CD4-positive, CD25-positive, alpha-beta regulatory T cell (primary cell): ENCODE measurements around the gene LDLRAD3. TPM values are rescaled to one million over a fixed set of nuclear protein-coding genes. Genes with fewer than 3 reads are reported as not detected.

Experiments
- ATAC-seq, 2 donors: fragments of 150-1000 bp; cut with Tn5 transposase; one replicate each; pipeline ENCODE4 v1.10.0; 2021; ENCODE audit warnings: low read depth in 2 of 2, moderate number of reproducible peaks in 2 of 2, moderate library complexity in 1 of 2
- DNase-seq, 3 donors: peaks; one replicate each; pipeline versions ENCODE4 v3.0.0 to v3.0.0-alpha.2; 2012 to 2022; ENCODE audit warnings: mixed read lengths in 1 of 3
- H3K27ac ChIP-seq: one replicate; pipeline ENCODE4 v1.7.0; 2013; ENCODE audit warnings: mild to moderate bottlenecking, low read length; ENCODE audit not compliant: insufficient read depth, poor library complexity, severe bottlenecking
- H3K27me3 ChIP-seq: one replicate; pipeline ENCODE4 v1.7.0; 2013; ENCODE audit warnings: low read length; ENCODE audit not compliant: control insufficient read depth, insufficient read depth
- H3K36me3 ChIP-seq: one replicate; pipeline ENCODE4 v1.7.0; 2013; ENCODE audit warnings: mild to moderate bottlenecking, low read length, moderate library complexity; ENCODE audit not compliant: control insufficient read depth, insufficient read depth
- H3K4me1 ChIP-seq: 2 replicates; pipeline ENCODE4 v1.7.0; 2013; ENCODE audit warnings: mild to moderate bottlenecking, low read length; ENCODE audit not compliant: insufficient read depth, control insufficient read depth, poor library complexity, severe bottlenecking
- H3K4me3 ChIP-seq: one replicate; pipeline ENCODE4 v1.7.0; 2013; ENCODE audit warnings: low read depth, mild to moderate bottlenecking, low read length, moderate library complexity
- H3K9me3 ChIP-seq, 2 experiments: 1 replicate in 1 of 2; 2 replicates in 1 of 2; pipeline ENCODE4 v1.7.0; 2013; ENCODE audit warnings: low read length in 2 of 2, mild to moderate bottlenecking in 1 of 2, moderate library complexity in 1 of 2; ENCODE audit not compliant: control insufficient read depth in 2 of 2
- H3K27ac Mint-ChIP-seq, 3 donors: one replicate each; pipeline ENCODE4 v1.8.0; 2020 to 2022; ENCODE audit warnings: mild to moderate bottlenecking in 3 of 3, mixed read lengths in 3 of 3, moderate library complexity in 2 of 3
- H3K27me3 Mint-ChIP-seq: one replicate; pipeline ENCODE4 v1.8.0; 2022; ENCODE audit warnings: mild to moderate bottlenecking, mixed read lengths
- H3K36me3 Mint-ChIP-seq: one replicate; pipeline ENCODE4 v1.8.0; 2020; ENCODE audit warnings: mixed read lengths
- H3K4me1 Mint-ChIP-seq, 4 donors: one replicate each; pipeline ENCODE4 v1.8.0; 2020 to 2022; ENCODE audit warnings: mixed read lengths in 4 of 4, mild to moderate bottlenecking in 1 of 4
- H3K4me3 Mint-ChIP-seq, 4 donors: one replicate each; pipeline ENCODE4 v1.8.0; 2020 to 2022; ENCODE audit warnings: mild to moderate bottlenecking in 4 of 4, mixed read lengths in 4 of 4, moderate library complexity in 3 of 4
- H3K9me3 Mint-ChIP-seq, 7 donors: one replicate each; pipeline ENCODE4 v1.8.0; 2020 to 2022; ENCODE audit warnings: mixed read lengths in 7 of 7, mild to moderate bottlenecking in 3 of 7, moderate library complexity in 2 of 7
- polyA plus RNA-seq, 4 donors: library from polyadenylated mRNA; unstranded; fragments of 300-500 nt; fragmentation: Illumina TruSeq; gene quantifications; one replicate each; pipeline ENCODE4 v1.2.3, GENCODE V29; 2021
- total RNA-seq: library from RNA; stranded (reverse); gene quantifications from one replicate; pipeline ENCODE4 v1.2.3, GENCODE V29; 2022

The LDLRAD3 gene
- total and polyA plus RNA-seq, 5 donors from 2014 or later = 0.06 TPM; not detected in 4

DNA sequence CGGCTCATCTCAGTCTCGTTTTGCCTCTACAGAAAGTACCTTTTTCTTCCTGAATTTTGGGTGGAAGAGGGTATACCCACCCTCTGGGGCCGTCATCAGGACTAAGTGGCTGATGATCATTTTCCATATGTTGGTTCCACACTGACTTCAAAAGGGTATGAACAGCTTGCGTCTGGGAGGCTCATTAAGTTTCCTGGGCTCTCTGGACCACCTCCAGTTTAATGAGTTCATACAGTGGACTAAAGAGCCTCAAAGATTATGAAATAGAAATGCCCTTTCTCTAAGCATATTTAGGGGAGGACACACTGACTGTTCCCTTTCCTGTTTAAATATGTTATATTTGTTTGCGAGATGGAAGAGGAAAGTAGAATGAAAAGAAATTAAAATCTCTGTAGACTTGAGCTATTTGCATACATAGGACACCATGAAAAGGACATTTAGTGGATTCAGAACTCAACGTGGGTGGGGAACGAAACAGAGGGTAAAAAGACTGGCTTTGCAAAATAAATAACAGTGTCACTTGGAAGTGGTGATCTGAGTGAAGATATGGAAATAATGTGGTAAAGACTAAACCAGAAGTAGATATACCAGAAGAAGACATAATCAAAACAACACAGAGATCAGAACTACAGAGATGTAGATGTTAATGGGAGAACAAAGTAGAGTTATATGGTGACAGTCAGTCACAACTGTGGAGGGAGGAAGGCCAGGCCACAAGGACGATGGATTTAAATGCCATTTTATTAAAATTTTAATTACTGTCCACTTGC, 18.7 kb downstream of the LDLRAD3 start:
- Histone ChIP-seq H3K27ac (no peak overlapping the region), H3K9me3 (no peaks in the 10 kb centered on the region), H3K36me3 (no peaks in the 10 kb centered on the region), H3K4me1 (no peaks in the 10 kb centered on the region), H3K27me3 (no peaks in the 10 kb centered on the region), H3K4me3 (no peak overlapping the region)
- H3K27me3 Mint-ChIP-seq = no peaks in the 10 kb centered on the region
- H3K4me1 Mint-ChIP-seq = no peaks in the 10 kb centered on the region
- ATAC-seq = no peak
- DNase-seq = no peak
- H3K4me3 Mint-ChIP-seq = no peak overlapping the region
- no peak overlapping the region for H3K27ac Mint-ChIP-seq
- H3K9me3 Mint-ChIP-seq = peaks cover 0 to 2% (median 0%) of the 10 kb centered on the region in 7 donors
- H3K36me3 Mint-ChIP-seq = no peaks in the 10 kb centered on the region

- Mint-ChIP-seq H3K27ac (peak overlapping the region in 1 of 3 donors; percentile 27), H3K4me3 (no peak overlapping the region), H3K9me3 (peaks cover 0 to 2% (median 0%) of the 10 kb centered on the region in 7 donors), H3K27me3 (no peaks in the 10 kb centered on the region), H3K4me1 (no peaks in the 10 kb centered on the region), H3K36me3 (no peaks in the 10 kb centered on the region)
- no peaks in the 10 kb centered on the region for H3K4me1 ChIP-seq
- DNase-seq (no peak), ATAC-seq (no peak)
- no peaks in the 10 kb centered on the region for H3K36me3 ChIP-seq
- H3K27me3 ChIP-seq = no peaks in the 10 kb centered on the region
- no peak overlapping the region for H3K27ac ChIP-seq
- H3K9me3 ChIP-seq = no peaks in the 10 kb centered on the region
- H3K4me3 ChIP-seq = no peak overlapping the region
Observed at GRCh38 chr11:35963911-35964310, 20.0 kb downstream of the LDLRAD3 start.

DNA sequence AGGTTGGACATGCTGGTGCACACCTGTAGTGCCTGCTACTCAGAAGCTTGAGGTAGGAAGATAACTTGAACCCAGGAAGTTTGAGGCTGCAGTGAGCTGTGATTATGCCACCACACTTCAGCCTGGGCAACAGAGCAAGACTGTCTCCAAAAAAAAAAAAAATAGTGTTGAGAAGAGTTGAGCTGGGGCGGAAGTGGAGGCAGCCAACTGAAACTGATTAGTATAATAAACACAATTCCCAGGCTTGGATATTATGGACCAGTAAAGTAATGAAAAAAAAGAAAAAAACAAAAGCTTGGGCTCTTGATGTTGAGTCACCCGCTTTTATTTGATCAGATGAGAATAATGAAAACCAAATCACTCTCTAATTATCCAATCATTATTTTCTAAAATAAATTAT, 21.0 kb downstream of the LDLRAD3 start:
- ATAC-seq (no peak), DNase-seq (no peak)
- H3K9me3 Mint-ChIP-seq = peaks cover 0 to 2% (median 0%) of the 10 kb centered on the region in 7 donors
- no peak overlapping the region for H3K4me3 Mint-ChIP-seq
- H3K36me3 ChIP-seq = no peaks in the 10 kb centered on the region
- H3K36me3 Mint-ChIP-seq = no peaks in the 10 kb centered on the region
- no peaks in the 10 kb centered on the region for H3K27me3 Mint-ChIP-seq
- no peaks in the 10 kb centered on the region for H3K9me3 ChIP-seq
- no peaks in the 10 kb centered on the region for H3K27me3 ChIP-seq
- no peak overlapping the region for H3K27ac ChIP-seq
- no peak overlapping the region for H3K4me3 ChIP-seq
- H3K4me1 ChIP-seq = no peaks in the 10 kb centered on the region
- no peak overlapping the region for H3K27ac Mint-ChIP-seq
- H3K4me1 Mint-ChIP-seq = no peaks in the 10 kb centered on the region

DNA sequence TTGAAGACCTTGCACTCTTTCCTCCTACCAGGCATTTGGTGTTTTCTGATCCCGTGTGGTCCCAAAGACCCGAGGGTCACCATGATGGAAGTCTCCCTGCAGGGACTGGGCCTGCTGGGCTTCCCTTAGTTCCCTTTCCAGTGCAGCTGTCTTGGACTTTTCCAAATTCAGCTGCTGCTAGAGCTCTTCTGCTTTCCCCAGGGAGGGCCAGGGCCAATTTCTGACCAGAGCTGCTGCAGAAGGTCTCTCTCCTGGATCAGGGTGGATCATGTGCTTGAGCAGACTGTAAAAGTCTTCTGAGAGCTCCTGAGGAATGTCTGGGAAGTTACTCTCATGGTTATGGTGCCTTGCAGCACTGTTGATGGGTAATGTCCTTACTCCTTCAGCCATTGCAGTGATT, 23.2 kb downstream of the LDLRAD3 start:
- H3K27ac ChIP-seq = no peak overlapping the region
- DNase-seq = no peak
- Mint-ChIP-seq H3K27me3 (no peaks in the 10 kb centered on the region), H3K27ac (no peak overlapping the region), H3K4me1 (no peaks in the 10 kb centered on the region), H3K4me3 (peak overlapping the region in 1 of 4 donors; percentile 28), H3K36me3 (no peaks in the 10 kb centered on the region), H3K9me3 (peaks cover 0 to 2% (median 0%) of the 10 kb centered on the region in 7 donors)
- no peaks in the 10 kb centered on the region for H3K4me1 ChIP-seq
- no peaks in the 10 kb centered on the region for H3K9me3 ChIP-seq
- no peaks in the 10 kb centered on the region for H3K36me3 ChIP-seq
- H3K4me3 ChIP-seq = no peak overlapping the region
- no peak for ATAC-seq
- no peaks in the 10 kb centered on the region for H3K27me3 ChIP-seq

DNA sequence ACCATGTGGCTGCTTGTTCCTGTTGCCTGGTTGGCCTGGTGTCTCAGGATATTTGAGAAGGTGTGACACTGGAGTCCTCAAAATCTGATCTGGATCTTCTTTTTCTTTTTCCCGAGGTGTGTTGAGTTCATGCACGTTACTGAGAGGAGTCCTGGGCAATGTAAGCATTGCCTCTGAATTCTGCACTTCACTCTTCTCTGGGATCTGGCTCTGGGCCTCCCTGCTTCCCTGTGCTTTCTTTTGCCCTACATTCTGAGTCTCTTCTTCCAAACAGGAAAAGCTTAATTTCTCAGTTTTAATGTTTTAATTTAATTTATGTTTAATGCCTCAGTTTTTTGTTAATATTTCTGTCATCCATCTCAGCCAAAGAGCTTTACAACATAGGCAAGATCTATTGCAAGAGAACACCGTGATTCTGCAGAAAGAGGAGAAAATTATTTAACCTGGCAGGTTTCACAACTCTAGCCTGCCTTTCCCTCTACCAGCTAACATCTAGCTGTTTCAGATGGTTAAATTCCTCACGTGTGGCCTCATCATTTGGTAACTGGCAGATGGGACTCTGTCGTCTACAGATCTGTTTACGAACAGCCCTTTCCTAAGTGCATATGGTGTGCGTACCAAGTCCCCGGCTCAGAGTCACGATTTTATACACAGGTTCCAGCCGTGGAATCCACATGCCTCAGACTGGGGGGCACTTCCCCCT, 24.7 kb downstream of the LDLRAD3 start:
- ATAC-seq (no peak), DNase-seq (no peak)
- H3K4me1 Mint-ChIP-seq = no peaks in the 10 kb centered on the region
- no peak overlapping the region for H3K4me3 Mint-ChIP-seq
- Histone ChIP-seq H3K27me3 (no peaks in the 10 kb centered on the region), H3K4me3 (no peak overlapping the region), H3K4me1 (no peaks in the 10 kb centered on the region), H3K36me3 (no peaks in the 10 kb centered on the region), H3K9me3 (no peaks in the 10 kb centered on the region), H3K27ac (no peak overlapping the region)
- H3K9me3 Mint-ChIP-seq = peaks cover 0 to 3% (median 0%) of the 10 kb centered on the region in 7 donors
- no peak overlapping the region for H3K27ac Mint-ChIP-seq
- H3K27me3 Mint-ChIP-seq = no peaks in the 10 kb centered on the region
- no peaks in the 10 kb centered on the region for H3K36me3 Mint-ChIP-seq

DNA sequence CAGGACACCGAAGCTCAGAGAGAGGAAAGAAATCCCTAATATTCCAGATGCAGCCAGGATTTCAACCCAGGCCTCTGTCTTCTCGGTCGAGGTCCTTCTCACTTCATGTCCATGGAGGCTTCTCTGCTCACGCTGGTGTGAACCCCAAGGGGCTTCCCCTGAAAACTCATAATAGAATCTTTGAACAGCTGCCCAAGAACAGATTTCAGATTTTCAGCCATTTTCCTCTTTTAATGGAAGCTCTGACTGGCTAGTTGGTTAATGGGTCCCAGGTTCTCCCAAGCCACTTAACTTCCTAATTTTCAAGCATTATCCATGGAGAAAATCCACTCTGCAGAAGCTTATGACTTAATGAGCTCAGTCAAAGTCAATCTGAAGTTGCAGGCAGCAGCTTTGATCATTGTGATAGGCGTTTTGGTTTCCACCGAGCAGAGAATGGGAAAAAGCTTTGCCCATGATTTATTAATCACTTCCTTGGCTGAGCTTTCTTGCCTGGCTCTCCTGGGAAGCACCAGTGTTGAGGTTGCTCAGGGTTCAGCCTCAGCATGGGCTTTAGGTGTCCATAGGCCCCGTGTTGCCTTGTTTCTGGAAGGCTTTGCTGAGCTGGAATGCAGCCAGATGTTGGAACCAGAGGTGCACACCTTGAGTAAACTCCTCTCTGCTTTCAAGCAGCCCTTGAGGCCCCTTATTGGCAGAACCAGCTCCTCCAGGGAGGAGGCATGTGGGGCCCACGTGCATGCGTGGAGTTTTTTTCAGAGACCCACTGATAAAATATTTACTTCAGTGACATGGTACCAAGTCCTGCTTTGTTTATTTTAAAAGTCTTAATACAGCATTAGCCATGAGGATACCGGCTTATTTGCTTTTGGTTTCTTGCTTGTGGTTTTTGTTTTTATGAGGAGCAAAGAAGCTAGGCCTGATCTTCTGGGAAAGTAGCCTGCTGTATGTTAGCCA, 25.5 kb downstream of the LDLRAD3 start:
- Histone ChIP-seq H3K9me3 (no peaks in the 10 kb centered on the region), H3K27me3 (no peaks in the 10 kb centered on the region), H3K27ac (no peak overlapping the region), H3K36me3 (no peaks in the 10 kb centered on the region), H3K4me1 (no peaks in the 10 kb centered on the region), H3K4me3 (no peak overlapping the region)
- DNase-seq = no peak
- no peak for ATAC-seq
- Mint-ChIP-seq H3K4me3 (no peak overlapping the region), H3K36me3 (no peaks in the 10 kb centered on the region), H3K9me3 (peaks cover 0 to 5% (median 0%) of the 10 kb centered on the region in 7 donors), H3K27ac (no peak overlapping the region), H3K4me1 (no peaks in the 10 kb centered on the region), H3K27me3 (no peaks in the 10 kb centered on the region)

DNA sequence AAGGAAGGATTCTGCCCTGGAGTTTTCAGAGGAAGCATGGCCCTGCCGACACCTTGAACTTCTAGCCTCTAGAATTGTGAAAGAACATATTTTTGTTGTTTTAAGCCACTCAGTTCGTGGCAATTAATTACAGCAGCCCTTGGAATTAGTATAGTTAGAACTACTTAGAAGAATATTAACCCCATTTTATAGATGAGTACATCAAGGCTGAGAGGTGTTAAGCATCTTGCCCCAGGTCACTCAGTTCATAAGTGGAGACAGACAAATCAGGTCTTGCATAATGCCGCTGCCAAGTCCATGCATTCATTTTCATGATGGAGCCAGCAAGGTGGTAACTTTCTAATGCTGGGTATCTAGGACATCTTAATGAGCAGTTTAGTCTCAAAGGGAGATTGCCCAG, 26.6 kb downstream of the LDLRAD3 start:
- Histone ChIP-seq H3K9me3 (no peaks in the 10 kb centered on the region), H3K27ac (no peak overlapping the region), H3K4me1 (no peaks in the 10 kb centered on the region), H3K27me3 (no peaks in the 10 kb centered on the region), H3K36me3 (no peaks in the 10 kb centered on the region), H3K4me3 (no peak overlapping the region)
- Mint-ChIP-seq H3K4me1 (no peaks in the 10 kb centered on the region), H3K4me3 (no peak overlapping the region), H3K36me3 (no peaks in the 10 kb centered on the region), H3K27ac (no peak overlapping the region), H3K9me3 (peaks cover 0 to 5% (median under 1%) of the 10 kb centered on the region in 7 donors), H3K27me3 (no peaks in the 10 kb centered on the region)
- ATAC-seq = no peak
- no peak for DNase-seq
